ENCODE results near the gene WFS1.

DNA sequence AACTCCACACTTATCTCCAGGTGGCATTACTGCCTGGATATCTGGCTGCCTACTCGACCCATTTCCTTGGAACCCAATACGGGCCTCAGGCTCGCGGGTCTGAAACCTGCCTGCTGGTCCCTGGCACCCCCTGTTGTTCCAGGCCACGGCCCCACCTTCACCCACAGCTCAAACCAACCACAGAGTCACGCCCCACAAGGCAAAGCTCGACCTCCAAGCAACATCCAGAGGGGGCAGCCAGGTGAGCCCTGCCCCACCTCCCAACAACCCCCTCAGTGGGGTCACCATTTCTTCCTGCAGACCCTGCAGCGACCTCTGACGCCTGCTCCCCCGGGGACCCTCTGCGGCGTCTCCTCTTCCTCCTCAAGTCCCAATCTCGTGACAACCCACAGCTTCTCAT, 76.2 kb downstream of the WFS1 start:
- TF ChIP-seq FOXK2 (conservative IDR thresholded peaks at IDR 0.05 in 1 of 2, IDR thresholded peaks at IDR 0.05 in 1 of 2; ENCODE audit: low read depth in 2 of 2) (no peak), EP300 (IDR thresholded peaks at IDR 0.05; ENCODE audit: low read length) (no peak)
- TF ChIP-seq, protein P1, sequence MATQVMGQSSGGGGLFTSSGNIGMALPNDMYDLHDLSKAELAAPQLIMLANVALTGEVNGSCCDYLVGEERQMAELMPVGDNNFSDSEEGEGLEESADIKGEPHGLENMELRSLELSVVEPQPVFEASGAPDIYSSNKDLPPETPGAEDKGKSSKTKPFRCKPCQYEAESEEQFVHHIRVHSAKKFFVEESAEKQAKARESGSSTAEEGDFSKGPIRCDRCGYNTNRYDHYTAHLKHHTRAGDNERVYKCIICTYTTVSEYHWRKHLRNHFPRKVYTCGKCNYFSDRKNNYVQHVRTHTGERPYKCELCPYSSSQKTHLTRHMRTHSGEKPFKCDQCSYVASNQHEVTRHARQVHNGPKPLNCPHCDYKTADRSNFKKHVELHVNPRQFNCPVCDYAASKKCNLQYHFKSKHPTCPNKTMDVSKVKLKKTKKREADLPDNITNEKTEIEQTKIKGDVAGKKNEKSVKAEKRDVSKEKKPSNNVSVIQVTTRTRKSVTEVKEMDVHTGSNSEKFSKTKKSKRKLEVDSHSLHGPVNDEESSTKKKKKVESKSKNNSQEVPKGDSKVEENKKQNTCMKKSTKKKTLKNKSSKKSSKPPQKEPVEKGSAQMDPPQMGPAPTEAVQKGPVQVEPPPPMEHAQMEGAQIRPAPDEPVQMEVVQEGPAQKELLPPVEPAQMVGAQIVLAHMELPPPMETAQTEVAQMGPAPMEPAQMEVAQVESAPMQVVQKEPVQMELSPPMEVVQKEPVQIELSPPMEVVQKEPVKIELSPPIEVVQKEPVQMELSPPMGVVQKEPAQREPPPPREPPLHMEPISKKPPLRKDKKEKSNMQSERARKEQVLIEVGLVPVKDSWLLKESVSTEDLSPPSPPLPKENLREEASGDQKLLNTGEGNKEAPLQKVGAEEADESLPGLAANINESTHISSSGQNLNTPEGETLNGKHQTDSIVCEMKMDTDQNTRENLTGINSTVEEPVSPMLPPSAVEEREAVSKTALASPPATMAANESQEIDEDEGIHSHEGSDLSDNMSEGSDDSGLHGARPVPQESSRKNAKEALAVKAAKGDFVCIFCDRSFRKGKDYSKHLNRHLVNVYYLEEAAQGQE (IDR thresholded peaks at IDR 0.05; ENCODE audit: borderline replicate concordance) = no peak
- TF ChIP-seq, protein P1 (CRISPR knock-in tag; IDR thresholded peaks at IDR 0.05; ENCODE audit: low read depth) = no peak

All from K562 (cell line).